PFSK-1 (cell line): Measurements from ENCODE around the gene GOLGA6L10.

Source experiments
- POLR2AphosphoS5 ChIP-seq: IDR thresholded peaks from 2 replicates; pipeline ENCODE4 v1.6.1; 2012; ENCODE audit warnings: low read depth, mild to moderate bottlenecking, control low read depth, low read length, moderate library complexity
- REST ChIP-seq, 2 experiments: IDR thresholded peaks; 2 replicates each; pipeline versions ENCODE4 v1.6.1 to v1.8.0; 2011 to 2012; ENCODE audit warnings: low read depth in 2 of 2, low read length in 2 of 2, control low read depth in 1 of 2, inconsistent platforms in 1 of 2, mild to moderate bottlenecking in 1 of 2, moderate library complexity in 1 of 2; ENCODE audit not compliant: insufficient read depth in 1 of 2
- TAF1 ChIP-seq: IDR thresholded peaks from 2 replicates; pipeline ENCODE4 v1.6.1; 2012; ENCODE audit warnings: low read length, control low read depth, borderline replicate concordance; ENCODE audit not compliant: insufficient read depth

- TF ChIP-seq REST (IDR thresholded peaks at IDR 0.05; ENCODE audit: insufficient read depth in 1 of 2, low read depth in 2 of 2, low read length in 2 of 2) (no peak), TAF1 (no peak), POLR2AphosphoS5 (no peak)
Measured at GRCh38 chr15:82312586-82313349, 36.5 kb downstream of the GOLGA6L10 start.
